NCI-H2196 treated with DMSO at 0.1 percent for 48 hours (cell line): ENCODE results near the gene SPINT2.
"Not testable (repeated sequence)": the region's sequence is repeated elsewhere in the genome, so short reads cannot be mapped to it uniquely, and the experiment has no call there.

Source experiments
- DNase-seq: peaks from one replicate; lab custom pipeline; 2025; ENCODE audit not compliant: unreplicated experiment; lab: John Stamatoyannopoulos, UW

SPINT2 gene

GRCh38 chr19:38318660-38319059 lies 54.3 kb downstream of the SPINT2 start:
- DNase-seq: no peak

- no peak for DNase-seq
These were observed 55.3 kb downstream of the SPINT2 start, which contains the start of gene KCNK6 for GRCh38 chr19:38319421-38320258. TSS of gene KCNK6 (plus strand) at chr19:38319845. CDS start at chr19:38319951, 106 bp downstream.

GRCh38 chr19:38320969-38321339 lies 56.6 kb downstream of the SPINT2 start:
- DNase-seq: no peak

GRCh38 chr19:38321646-38322196 lies 57.3 kb downstream of the SPINT2 start:
- DNase-seq: no peak

DNA sequence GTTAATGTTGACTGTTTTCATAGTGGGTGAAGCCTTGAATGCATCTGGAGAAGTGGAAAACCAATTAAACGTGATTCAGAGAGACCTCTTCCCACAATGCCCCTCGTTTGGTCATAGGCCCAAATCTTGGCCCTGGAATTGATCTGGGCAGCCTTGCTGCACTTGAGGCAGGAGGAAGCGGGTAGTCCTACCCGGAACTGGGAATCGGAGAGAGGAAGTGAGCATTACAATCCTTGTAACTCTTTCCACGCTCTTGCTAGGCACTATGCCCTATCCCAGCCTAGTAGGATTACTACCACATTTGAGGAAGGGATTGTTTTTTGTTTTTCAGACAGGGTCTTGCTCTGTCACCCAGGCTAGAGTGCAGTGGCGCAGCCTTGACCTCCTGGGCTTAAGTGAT lies 58.9 kb downstream of the SPINT2 start:
- no peak for DNase-seq

GRCh38 chr19:38324431-38324830 lies 60.1 kb downstream of the SPINT2 start:
- DNase-seq: no peak

GRCh38 chr19:38326591-38326990 lies 62.2 kb downstream of the SPINT2 start:
- DNase-seq: no peak

- no peak for DNase-seq
These were observed 65.3 kb downstream of the SPINT2 start for GRCh38 chr19:38329651-38330050.

DNA sequence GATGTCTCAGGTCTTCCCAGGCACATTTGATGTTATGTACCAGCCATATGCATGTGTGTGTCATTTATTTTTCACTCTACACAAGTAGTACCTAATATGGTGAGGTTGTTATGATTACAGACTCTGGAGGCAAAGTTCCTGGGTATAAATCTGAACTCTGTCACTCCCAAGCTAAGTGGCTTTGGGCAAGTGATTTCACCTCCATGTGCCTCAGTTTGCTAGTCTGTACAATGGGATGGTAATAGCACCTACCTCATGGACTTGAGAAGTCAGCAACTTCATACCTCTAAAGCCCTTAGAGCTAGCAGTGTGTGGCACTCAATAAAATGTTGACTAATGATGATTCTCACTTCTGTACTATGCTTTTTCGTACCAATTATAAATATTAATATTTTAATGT lies 67.4 kb downstream of the SPINT2 start:
- no peak for DNase-seq

DNA sequence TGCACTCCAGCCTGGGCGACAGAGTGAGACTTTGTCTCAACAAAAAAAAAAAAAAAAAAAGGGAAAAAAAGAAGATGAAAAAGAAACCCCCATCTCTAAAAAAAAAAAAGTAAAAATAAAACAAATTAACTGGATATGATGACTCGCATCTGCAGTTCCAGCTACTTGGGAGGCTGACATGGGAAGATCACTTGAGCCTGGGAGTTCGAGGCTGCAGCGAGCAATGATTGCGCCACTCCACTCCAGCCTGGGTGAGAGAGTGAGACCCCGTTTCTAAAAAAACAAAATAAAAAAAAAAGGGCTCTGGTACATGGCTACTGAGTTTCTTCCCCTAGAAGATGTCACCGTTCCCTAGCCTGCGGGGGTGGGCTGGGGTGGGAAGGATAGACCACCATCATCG lies 68.9 kb downstream of the SPINT2 start:
- DNase-seq: no peak

GRCh38 chr19:38335949-38336637 lies 71.7 kb downstream of the SPINT2 start:
- peak; percentile 98 for DNase-seq

- DNase-seq: peak; percentile 98
These were observed 72.4 kb downstream of the SPINT2 start for GRCh38 chr19:38336638-38337359.

GRCh38 chr19:38337360-38337653 lies 72.9 kb downstream of the SPINT2 start:
- no peak for DNase-seq

GRCh38 chr19:38339011-38339410 lies 74.6 kb downstream of the SPINT2 start:
- DNase-seq: not testable (repeated sequence)

GRCh38 chr19:38340927-38341326 lies 76.6 kb downstream of the SPINT2 start:
- no peak for DNase-seq
